MCF 10A (cell line): ENCODE measurements around the gene DNAJC12. TPM values are rescaled to one million over a fixed set of nuclear protein-coding genes. Genes with fewer than 3 reads are reported as not detected.

Source experiments
- BruUV-seq: library from RNA; stranded (reverse); fragments of 400-500 nt; replicated peaks from 2 replicates; lab custom pipeline; 2021; lab: Mats Ljungman, UMichigan
- CTCF ChIA-PET: fragments of 300-600 bp; sonication (Branson Sonifier 250); formaldehyde crosslinking; extraction: SDS; loops from one replicate; lab custom pipeline; 2021; ENCODE audit warnings: antibody characterized with exemption, inconsistent platforms; lab: Yijun Ruan, JAX
- POLR2A ChIA-PET: fragments of 300-600, 350-650 bp; sonication (Branson Sonifier 250); formaldehyde crosslinking; extraction: SDS; loops from one replicate; lab custom pipeline; 2020; ENCODE audit warnings: antibody characterized with exemption, inconsistent platforms; lab: Yijun Ruan, JAX
- DNase-seq: peaks from one replicate; pipeline ENCODE4 v3.0.0-alpha.2; 2018; ENCODE audit not compliant: unreplicated experiment
- H3K27ac Mint-ChIP-seq: one replicate; pipeline ENCODE4 v1.8.0; 2022; ENCODE audit warnings: mild to moderate bottlenecking, low read depth, mixed read lengths; ENCODE audit not compliant: unreplicated experiment
- H3K27me3 Mint-ChIP-seq: one replicate; pipeline ENCODE4 v1.8.0; 2022; ENCODE audit warnings: mixed read lengths; ENCODE audit not compliant: insufficient read depth, unreplicated experiment
- H3K36me3 Mint-ChIP-seq: one replicate; pipeline ENCODE4 v1.8.0; 2022; ENCODE audit warnings: mild to moderate bottlenecking, moderate library complexity, mixed read lengths; ENCODE audit not compliant: insufficient read depth, unreplicated experiment
- H3K4me1 Mint-ChIP-seq: one replicate; pipeline ENCODE4 v1.8.0; 2022; ENCODE audit warnings: mixed read lengths; ENCODE audit not compliant: insufficient read depth, unreplicated experiment
- H3K4me3 Mint-ChIP-seq: one replicate; pipeline ENCODE4 v1.8.0; 2022; ENCODE audit warnings: mild to moderate bottlenecking, moderate library complexity, mixed read lengths; ENCODE audit not compliant: unreplicated experiment
- H3K9me3 Mint-ChIP-seq: one replicate; pipeline ENCODE4 v1.8.0; 2022; ENCODE audit warnings: mixed read lengths; ENCODE audit not compliant: unreplicated experiment
- CTCF ChIP-seq: fragments of 200-600 bp; IDR thresholded peaks from one replicate; pipeline ENCODE4 v1.8.0; 2022; ENCODE audit warnings: antibody characterized with exemption, mild to moderate bottlenecking; ENCODE audit not compliant: unreplicated experiment
- intact Hi-C: fragments of 100-400 bp; cut with micrococcal nuclease; formaldehyde crosslinking; loops from 2 replicates; pipeline ENCODE4 v1.14.1; 2022
- total RNA-seq: library from RNA; stranded (reverse); gene quantifications from 2 replicates; pipeline ENCODE4 v1.2.3, GENCODE V29; 2022

DNAJC12 gene
- total RNA-seq, 1 experiment from 2014 or later, result 9.5 TPM

GRCh38 chr10:67869996-67870395 is 32.0 kb upstream of the DNAJC12 start:
- BruUV-seq, result no TSS peak
- no peak overlapping the region for H3K27ac Mint-ChIP-seq

GRCh38 chr10:67868132-67868531 is 30.1 kb upstream of the DNAJC12 start:
- no peak overlapping the region for H3K27ac Mint-ChIP-seq
- no peaks in the 10 kb centered on the region for H3K9me3 Mint-ChIP-seq
- H3K36me3 Mint-ChIP-seq, result no peaks in the 10 kb centered on the region
- no peak overlapping the region for H3K4me3 Mint-ChIP-seq
- intact Hi-C loops, result no loop called here
- H3K4me1 Mint-ChIP-seq, result no peaks in the 10 kb centered on the region
- no peak for DNase-seq
- CTCF ChIA-PET, result interaction anchor here (1.2 to 1.3 kb wide), 2 partner anchors 12 to 13 kb away, joined by 5 to 7 read pairs; no protein-coding TSS in a partner anchor
- BruUV-seq, result no TSS peak
- no peaks in the 10 kb centered on the region for H3K27me3 Mint-ChIP-seq
- TF ChIP-seq CTCF, result no peak
- POLR2A ChIA-PET, result interaction anchor here (0.6 to 1.3 kb wide), 4 partner anchors 9 to 266 kb away, joined by 3 to 7 read pairs (median 3); partner anchors contain the start of gene SIRT1

More at GRCh38 chr10:67869996-67870395, 32.0 kb upstream of the DNAJC12 start:
- Mint-ChIP-seq H3K36me3 (no peaks in the 10 kb centered on the region), H3K27me3 (no peaks in the 10 kb centered on the region), H3K9me3 (no peaks in the 10 kb centered on the region), H3K4me1 (no peaks in the 10 kb centered on the region), H3K4me3 (no peak overlapping the region)
- TF ChIP-seq CTCF, result no peak
- DNase-seq, result no peak
- ChIA-PET POLR2A (interaction anchor here (0.7 kb wide), 1 partner anchor 14 kb away, joined by 3 read pairs; no protein-coding TSS in a partner anchor), CTCF (interaction anchor here (0.7 kb wide), 1 partner anchor 29 kb away, joined by 3 read pairs; no protein-coding TSS in a partner anchor)
- intact Hi-C loops, result no loop called here

- no TSS peak for BruUV-seq
- ChIA-PET CTCF (interaction anchor here (0.6 to 3.5 kb wide), 7 partner anchors 8 to 1025 kb away, joined by 3 to 10 read pairs (median 3); no protein-coding TSS in a partner anchor), POLR2A (interaction anchor here (0.7 kb wide), 1 partner anchor 11 kb away, joined by 3 read pairs; no protein-coding TSS in a partner anchor)
- Mint-ChIP-seq H3K9me3 (no peaks in the 10 kb centered on the region), H3K4me1 (no peaks in the 10 kb centered on the region), H3K27ac (no peak overlapping the region), H3K36me3 (no peaks in the 10 kb centered on the region), H3K27me3 (no peaks in the 10 kb centered on the region), H3K4me3 (no peak overlapping the region)
- no peak for TF ChIP-seq CTCF
- intact Hi-C loops, result no loop called here
- DNase-seq, result no peak
Observed at GRCh38 chr10:67864607-67865371, 26.8 kb upstream of the DNAJC12 start.

GRCh38 chr10:67863094-67863493 is 25.1 kb upstream of the DNAJC12 start:
- no peak for DNase-seq
- intact Hi-C loops, result no loop called here
- H3K4me3 Mint-ChIP-seq, result no peak overlapping the region
- no peaks in the 10 kb centered on the region for H3K9me3 Mint-ChIP-seq
- no peaks in the 10 kb centered on the region for H3K4me1 Mint-ChIP-seq
- TF ChIP-seq CTCF, result no peak
- H3K27me3 Mint-ChIP-seq, result no peaks in the 10 kb centered on the region
- no peaks in the 10 kb centered on the region for H3K36me3 Mint-ChIP-seq
- H3K27ac Mint-ChIP-seq, result no peak overlapping the region
- no TSS peak for BruUV-seq
- ChIA-PET POLR2A (interaction anchor here (1.0 to 1.6 kb wide), 2 partner anchors 21 to 109 kb away, joined by 3 to 6 read pairs; no protein-coding TSS in a partner anchor), CTCF (interaction anchor here (0.8 kb wide), 1 partner anchor 12 kb away, joined by 4 read pairs; no protein-coding TSS in a partner anchor)
